ENCODE data around the gene OPCML.
A peak's percentile ranks its signal among the peaks of the same experiment; 100 is the strongest.

The OPCML gene

DNA sequence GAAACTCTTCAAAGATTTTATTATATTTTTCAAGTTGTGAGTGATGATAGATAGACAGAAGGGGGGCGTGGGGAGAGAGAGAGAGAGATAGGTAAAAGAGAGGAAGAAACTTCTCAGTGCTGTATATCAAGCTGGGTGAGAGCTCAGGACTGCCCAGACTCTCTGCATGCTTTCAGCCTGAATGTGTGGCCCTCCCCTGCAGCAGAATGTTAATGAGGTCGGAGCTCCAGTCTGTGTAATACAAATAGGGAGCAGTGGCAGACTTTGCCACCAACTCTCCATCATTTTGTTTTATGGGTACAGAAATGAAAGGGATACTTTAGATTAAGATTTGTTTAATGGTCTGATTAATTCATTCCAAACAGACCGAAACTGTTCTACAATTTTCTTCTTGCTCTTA is 752.8 kb downstream of the OPCML start:
- no peak for DNase-seq (ENCODE audit: extremely low read depth in 1 of 2, low read depth in 1 of 2)

DNA sequence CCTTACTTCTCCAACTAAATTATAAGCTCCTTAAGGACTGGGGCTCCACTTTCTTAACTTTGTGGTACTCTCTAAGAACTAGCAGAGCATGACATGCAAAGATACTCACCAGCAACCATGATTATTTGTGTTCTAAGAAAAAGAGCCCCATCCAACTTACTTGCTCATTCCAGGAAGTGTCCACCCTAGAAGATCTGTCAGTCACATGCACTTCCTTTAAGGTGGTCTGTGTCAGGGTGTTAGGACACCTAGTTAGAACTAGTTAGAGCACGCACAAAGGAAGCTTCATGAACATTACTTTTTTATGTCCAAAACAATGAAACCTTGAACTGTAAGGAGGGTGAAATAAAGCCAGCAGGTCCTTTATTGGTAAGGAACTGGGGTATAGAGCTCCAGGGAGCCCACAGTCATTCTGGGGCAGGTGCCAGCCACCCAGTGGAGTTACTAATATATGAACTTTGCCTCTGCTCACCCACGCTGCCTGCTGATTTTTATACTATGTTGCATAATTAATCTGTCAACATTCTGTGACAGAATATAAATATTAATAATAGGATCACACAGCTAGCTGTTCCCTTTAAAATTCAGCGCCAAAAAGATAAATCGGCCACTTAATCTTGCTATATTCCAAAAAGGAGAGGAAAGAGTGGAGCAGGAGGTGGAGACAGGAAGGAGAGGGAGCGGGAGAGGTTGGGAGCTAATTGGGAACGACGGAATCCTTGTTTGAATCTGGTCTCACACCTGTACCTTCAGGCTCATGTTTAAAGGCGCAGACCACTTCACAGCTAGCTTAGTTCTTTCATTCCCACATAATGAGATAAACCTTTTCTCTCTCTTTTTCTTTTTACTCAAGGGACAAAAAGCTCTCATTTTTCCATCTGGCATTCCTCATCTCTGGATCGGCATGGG is 755.0 kb downstream of the OPCML start:
- no peak for DNase-seq (ENCODE audit: extremely low read depth in 1 of 2, low read depth in 1 of 2)

DNA sequence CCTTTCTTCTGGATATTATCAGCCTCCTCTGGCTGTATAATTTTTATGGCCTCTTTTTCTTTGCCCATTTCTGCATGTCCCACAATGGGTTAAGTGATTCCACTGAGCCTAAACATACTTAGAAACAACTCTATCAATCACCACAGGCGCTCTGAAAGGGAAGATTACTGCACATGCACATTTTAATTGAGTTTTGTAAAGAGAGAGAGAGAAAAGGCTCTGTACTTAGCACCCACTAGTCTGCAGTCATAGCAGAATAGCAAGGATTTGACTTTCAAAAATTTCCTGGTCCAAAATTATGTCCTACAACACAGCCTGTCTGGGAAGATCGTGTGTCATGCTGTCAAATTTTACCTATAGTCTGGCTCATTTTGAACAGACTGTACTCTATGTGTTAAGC is 758.5 kb downstream of the OPCML start:
- no peak for DNase-seq (ENCODE audit: extremely low read depth in 1 of 2, low read depth in 1 of 2)

DNA sequence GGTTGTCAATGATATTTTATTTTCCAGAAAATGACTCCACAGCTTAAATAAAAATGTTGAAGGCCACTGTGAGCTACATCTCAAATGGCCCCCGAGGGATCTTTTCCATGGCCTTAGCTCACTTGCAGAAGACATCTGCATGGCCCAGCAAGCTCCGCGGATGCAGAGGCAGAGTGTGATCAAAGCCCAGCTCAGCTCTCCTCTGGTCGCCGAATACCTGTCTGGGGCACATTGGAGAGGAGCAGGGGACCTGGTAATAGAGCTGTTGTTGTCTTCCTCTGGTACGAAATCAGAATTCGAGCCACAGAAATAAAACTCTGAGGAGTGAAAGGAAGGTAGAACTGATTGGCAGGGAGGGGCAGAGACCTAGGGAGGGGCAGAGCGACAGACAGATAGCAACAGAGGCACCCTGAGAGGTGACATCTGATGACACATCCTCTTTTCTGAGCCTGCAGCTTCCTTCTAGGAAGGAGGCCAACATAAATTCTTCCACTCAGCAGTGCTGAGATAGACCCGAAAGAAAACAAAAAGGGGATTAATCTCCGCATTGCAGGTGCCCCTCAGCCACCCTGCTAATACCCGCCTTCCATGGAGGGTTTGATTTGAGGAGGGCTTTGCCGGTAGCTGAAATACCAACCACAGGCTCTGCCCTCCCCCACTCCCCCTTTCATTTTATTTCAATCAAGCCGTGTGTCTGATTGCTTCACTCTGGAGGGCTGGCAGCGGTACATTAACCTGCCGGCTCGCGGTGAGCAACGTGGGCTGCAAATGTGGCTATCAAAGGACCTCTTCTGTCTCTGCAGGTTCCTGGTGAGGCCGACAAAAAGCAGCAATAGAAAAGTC is 759.4 kb downstream of the OPCML start:
- no peak for DNase-seq (ENCODE audit: extremely low read depth in 1 of 2, low read depth in 1 of 2)

DNA sequence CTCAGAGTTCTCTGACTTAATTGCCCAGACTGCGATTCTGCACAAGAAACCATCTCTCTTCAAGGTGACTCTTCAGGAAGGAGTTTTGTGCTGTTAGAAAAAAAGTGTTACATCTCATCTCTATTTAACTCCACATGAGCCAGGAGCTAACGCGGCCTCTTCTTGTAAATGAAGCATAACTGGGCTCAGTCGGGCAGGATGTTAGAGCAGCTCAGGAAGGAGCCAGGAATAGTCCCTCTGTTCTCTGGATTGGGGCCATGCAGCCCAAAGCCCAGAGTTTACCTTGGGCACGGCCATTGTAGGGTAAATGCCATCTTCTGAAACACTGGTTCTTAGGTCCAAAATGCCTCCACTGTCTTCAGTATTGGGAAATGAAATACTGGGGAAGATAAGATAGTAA is 760.6 kb downstream of the OPCML start:
- DNase-seq (ENCODE audit: extremely low read depth in 1 of 2, low read depth in 1 of 2): no peak

DNA sequence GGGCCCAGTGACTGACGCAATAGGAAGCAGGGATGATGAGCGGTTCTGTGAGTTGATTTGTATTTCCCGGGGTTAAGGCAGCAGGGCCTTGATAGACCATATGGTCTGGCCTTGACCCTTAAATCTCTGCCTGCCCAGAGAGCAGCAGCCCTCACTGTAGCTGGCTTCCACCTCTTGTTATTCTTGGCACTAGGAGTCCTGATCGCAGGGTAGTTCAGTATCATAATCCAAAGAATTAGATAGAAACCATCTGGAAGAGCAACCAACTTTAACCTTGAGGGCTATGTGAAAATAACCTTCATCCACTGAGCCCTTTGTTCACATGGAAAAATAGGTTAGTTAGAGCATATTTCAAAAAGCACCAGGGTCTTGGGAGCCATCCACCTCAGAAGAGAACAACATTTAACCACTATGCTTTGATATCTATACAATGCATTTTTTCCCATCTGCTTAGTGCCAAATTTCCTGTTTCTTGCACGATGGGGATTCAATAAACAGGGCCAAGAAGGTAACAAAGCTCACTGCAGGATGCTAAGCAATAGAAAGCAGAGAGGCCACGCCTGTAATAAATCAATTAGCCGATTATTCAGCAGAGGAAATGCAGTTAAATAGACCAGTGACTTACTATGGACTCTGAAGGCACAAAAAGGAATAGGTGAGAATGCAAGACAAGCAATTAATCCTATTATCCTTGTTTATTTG is 761.3 kb downstream of the OPCML start:
- no peak for DNase-seq (ENCODE audit: extremely low read depth in 1 of 2, low read depth in 1 of 2)

DNA sequence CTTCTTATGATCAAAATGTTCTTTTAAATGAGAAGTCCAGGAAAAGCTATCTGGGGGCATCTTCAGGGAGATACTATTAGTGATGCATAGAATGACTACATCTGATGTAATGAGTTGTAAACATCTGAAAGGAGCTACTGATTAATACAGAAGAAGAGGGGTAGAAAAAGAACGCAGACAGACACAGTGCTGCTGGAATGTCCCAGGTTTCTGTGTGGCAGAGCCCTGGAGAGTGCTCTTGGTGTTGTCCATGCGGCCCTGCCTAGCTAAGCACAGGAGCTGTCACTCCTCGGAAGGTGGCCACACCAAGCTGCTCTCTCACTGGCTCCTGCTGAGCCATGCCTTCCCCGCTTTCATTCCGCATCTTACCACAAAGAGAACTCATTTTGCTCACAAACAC is 768.8 kb downstream of the OPCML start:
- no peak for DNase-seq (ENCODE audit: extremely low read depth in 1 of 2, low read depth in 1 of 2)

DNA sequence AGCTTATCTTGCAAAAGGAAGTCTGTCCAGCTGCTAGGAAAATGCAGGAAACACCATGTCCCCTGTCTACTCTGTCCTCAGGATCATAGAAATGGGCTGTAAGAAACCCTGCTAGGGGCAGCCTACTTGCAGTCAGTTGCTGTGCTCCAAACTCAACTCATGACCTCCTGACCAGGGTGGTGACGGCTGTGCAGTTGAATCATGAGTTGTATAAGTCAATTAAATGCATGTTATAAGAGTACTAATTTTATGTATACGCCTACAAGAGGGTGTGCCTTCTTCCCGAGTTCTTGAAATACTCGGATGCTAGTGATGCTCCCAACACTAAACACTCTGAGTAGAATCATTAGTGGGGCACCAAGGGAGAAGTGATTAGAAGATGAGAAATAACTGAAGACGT is 776.4 kb downstream of the OPCML start:
- DNase-seq (ENCODE audit: extremely low read depth in 1 of 2, low read depth in 1 of 2): no peak

GRCh38 chr11:132751516-132752250 is 780.6 kb downstream of the OPCML start:
- no peak for DNase-seq (ENCODE audit: extremely low read depth in 1 of 2, low read depth in 1 of 2)

DNA sequence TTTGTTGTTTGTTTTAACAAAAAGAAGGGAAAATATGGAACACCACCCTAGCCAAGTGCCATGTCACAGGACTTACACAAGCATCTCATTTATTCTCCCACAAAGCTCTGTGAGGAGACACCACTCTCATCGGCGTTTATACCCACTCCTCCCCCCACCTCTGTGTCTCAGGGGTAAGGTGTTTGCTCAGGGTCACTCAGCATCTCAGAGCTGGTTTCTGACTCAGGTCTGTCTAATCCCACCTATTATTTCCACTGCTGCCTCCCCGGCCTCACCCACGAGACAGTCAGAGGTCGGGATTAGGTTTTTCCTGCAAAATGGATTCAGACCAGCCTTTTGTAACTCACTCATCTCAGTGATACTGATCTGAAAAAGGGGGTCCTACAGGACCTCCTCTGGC is 786.0 kb downstream of the OPCML start:
- DNase-seq (ENCODE audit: extremely low read depth in 1 of 2, low read depth in 1 of 2): no peak

DNA sequence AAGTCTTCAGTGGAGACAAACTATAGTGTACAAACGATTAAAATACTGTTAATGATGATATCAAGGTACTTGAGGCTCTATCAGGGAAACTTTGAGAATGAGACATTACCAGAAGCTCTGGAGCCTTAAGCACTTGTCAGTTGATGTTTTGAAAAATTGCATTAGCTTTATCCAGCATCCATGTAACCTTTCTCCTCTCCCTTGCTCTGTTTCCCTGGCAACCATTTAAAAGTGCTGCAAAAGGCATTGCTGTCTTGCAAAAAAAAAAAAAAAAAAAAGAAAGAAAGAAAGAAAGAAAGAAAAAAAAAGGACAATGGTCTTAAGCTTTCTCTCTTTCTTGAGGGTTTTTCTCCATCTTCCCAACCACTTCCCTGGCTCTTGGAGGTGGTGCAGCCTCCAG is 787.0 kb downstream of the OPCML start:
- DNase-seq (ENCODE audit: extremely low read depth in 1 of 2, low read depth in 1 of 2): no peak

DNA sequence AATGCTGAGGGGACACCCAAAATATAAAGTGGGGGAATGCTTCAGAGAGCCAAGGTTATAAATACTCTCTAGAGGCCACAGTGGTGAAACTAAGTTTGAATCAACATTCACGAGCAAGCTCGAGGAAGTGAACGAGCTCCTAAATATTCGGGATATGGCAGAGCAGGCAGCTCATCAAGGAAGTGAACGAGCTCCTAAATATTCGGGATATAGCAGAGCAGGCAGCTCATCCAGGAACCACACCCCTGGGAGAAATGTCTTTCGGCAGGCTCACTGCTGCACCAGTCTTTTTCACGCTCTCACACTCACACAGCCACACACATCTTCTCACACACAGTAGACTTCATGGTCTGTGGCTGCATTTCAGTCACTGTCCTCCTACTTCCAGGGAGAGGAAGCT is 787.5 kb downstream of the OPCML start:
- DNase-seq (ENCODE audit: extremely low read depth in 1 of 2, low read depth in 1 of 2): no peak

GRCh38 chr11:132743601-132744000 is 788.7 kb downstream of the OPCML start:
- no peak for DNase-seq (ENCODE audit: extremely low read depth in 1 of 2, low read depth in 1 of 2)

DNA sequence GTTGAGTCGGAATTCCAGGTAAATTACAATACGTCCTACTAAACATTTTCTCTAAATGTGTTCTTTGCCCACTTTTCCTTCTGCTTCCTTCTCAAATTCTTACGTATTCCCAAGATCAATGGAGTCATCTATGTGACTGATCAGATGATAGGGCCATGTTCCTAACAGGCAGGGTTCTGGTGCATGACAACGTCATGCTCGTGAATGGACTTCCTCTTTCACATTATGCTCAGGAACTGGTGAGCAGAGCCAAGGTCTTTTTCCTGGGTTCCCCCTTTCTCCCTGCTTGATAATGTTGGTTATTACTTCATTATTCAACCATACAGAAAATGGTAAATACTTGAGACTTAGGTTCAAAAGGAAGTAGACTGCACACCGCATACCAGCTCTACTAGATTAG is 789.4 kb downstream of the OPCML start:
- DNase-seq (ENCODE audit: extremely low read depth in 1 of 2, low read depth in 1 of 2): no peak

DNA sequence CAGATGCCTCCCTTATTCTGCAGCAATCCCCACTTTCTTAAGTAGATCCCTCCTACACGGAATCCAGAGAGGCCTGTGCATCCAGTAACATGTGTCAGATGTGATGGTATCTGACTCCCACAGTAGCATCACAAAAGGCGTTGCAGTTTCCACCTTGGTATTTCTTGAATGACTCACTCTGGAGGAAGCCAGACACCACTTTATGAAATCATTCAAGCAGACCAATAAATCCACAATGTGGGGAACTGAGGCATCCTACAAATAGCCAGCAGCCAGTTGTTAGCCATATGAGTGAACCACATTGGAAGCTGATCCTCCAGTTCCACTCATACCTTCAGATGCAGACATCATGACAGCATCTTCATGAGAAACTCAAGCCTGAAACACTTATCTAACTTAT is 798.1 kb downstream of the OPCML start:
- DNase-seq (ENCODE audit: extremely low read depth in 1 of 2, low read depth in 1 of 2): no peak

GRCh38 chr11:132728026-132728425 is 804.3 kb downstream of the OPCML start:
- DNase-seq (ENCODE audit: extremely low read depth in 1 of 2, low read depth in 1 of 2): no peak

GRCh38 chr11:132721526-132721925 is 810.8 kb downstream of the OPCML start:
- no peak for DNase-seq (ENCODE audit: extremely low read depth in 1 of 2, low read depth in 1 of 2)

DNA sequence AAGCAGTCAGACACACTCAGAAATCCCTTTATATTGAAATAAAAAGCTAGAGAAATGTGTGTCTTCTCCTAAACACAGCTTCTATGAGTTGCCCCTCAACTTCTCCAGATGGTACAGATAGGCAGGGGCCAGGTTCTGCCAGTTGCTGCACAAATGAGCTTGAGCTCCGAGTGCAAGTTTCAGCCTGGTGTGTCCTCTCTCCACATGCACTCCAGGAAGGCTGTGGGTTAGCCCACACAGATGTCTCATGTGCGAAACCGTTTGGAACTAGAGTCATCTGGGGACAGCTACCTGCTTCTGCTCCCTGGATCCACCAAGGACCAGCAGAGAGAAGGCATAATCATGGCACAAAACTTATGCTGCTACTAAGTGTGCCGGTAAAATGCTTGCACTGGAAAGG is 812.6 kb downstream of the OPCML start:
- DNase-seq (ENCODE audit: extremely low read depth in 1 of 2, low read depth in 1 of 2): no peak

- peak; percentile 3 to 11 for DNase-seq (ENCODE audit: extremely low read depth in 1 of 2, low read depth in 1 of 2)
Observed at GRCh38 chr11:132718711-132719671, 813.3 kb downstream of the OPCML start.

DNA sequence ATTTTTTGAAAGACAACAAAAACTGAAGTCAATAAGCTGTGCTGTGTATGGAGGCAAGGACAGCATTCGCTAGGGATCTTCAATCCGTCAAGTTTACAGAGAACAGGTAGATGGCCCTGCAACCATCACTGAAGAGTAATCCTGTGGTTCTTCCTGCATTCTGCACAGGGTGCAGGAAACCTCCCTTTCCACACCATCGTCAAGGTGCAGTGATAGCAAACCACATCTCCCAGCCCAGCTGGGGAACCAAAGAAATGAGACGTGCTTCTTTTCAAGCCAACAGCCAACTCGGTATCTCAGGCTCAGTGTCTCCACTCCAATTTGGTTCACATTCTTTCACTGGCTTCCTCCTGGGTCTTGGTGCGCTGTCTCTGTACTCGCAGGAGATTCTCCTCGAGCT is 814.5 kb downstream of the OPCML start:
- no peak for DNase-seq (ENCODE audit: extremely low read depth in 1 of 2, low read depth in 1 of 2)
